Measurements from ENCODE around the gene UGT2B15.
"Not testable (repeated sequence)": the region's sequence is repeated elsewhere in the genome, so short reads cannot be mapped to it uniquely, and the experiment has no call there.

Gene UGT2B15

DNA sequence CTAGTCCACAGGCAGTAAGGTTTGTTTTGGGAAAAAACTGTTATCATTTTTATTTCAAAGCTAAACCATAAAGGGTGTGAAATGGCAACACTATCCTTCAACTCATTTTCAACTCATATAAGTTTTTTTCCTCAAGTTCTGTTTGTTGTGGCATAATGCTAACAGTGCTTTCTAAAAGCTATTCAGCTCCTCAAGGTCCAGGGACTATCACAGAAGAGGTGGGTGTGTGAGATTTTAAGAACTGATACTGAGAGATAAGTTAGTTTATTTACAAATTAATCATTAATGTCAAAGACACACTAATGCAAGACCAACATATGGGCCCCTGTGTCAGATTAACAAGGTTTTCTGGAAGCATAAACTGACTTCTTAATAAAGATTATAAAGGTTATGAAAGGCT is 11.8 kb downstream of the UGT2B15 start:
- H3K4me3 ChIP-seq (ENCODE audit: low read length): no peak overlapping the region
- TF ChIP-seq, protein P1, sequence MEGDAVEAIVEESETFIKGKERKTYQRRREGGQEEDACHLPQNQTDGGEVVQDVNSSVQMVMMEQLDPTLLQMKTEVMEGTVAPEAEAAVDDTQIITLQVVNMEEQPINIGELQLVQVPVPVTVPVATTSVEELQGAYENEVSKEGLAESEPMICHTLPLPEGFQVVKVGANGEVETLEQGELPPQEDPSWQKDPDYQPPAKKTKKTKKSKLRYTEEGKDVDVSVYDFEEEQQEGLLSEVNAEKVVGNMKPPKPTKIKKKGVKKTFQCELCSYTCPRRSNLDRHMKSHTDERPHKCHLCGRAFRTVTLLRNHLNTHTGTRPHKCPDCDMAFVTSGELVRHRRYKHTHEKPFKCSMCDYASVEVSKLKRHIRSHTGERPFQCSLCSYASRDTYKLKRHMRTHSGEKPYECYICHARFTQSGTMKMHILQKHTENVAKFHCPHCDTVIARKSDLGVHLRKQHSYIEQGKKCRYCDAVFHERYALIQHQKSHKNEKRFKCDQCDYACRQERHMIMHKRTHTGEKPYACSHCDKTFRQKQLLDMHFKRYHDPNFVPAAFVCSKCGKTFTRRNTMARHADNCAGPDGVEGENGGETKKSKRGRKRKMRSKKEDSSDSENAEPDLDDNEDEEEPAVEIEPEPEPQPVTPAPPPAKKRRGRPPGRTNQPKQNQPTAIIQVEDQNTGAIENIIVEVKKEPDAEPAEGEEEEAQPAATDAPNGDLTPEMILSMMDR (IDR thresholded peaks at IDR 0.05; ENCODE audit: insufficient read depth, low read depth, low read length, missing control alignments): no peak
- DNase-seq (ENCODE audit: low read depth): no peak

DNA sequence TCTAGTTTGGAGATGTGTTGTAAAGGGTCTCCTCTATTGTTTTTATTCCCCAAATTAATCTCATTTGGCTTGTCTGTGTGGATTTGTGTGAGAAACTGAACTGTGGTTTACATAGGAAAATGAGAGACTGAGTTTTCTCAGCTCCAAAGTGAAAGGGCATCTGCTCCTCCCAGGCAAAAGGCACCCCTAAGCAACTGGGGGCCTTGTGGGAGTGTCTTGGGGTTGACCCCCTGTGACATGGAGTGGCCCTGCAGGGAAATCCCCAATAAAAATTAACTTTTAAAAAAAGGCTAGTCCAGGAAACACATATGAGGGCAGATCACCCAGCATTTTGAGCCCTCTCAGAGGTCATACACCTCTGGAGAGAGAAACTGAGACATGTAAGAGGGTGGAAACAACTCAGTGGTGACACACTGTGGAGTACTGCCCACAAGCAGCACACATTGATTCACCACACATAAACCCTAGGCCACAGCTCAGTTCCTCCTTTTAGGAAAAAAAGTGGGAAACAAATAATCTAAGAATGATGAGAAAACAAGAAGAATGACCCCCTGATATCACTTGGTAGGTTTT is 13.3 kb downstream of the UGT2B15 start:
- DNase-seq (ENCODE audit: low read depth); H3K4me3 ChIP-seq (ENCODE audit: low read length): not testable (repeated sequence)

DNA sequence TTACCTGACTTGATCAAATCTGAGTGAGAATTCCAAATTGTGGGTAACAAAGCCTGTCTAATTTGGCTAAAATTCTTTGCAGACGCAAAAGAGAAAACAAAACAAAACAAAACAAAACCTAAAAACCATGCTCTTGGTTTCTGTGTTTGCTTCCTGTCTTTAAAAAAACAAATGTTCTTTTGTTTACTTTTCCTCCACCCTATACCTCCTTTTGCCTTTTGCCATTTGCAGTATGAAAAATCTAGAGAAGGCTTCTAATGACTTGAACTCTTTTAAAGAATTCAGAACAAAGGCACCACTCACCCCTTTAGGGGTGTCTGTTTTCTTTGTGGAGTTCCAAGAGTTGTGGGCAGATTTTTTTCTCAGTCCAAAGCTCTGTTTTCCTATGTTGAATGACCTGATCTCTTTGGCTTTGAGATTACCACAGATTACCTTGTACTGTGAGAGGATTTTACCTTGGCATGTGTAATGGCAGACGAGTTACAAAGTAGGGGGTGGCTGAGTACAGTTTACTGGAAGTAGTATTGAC is 13.9 kb downstream of the UGT2B15 start:
- not testable (repeated sequence) for DNase-seq (ENCODE audit: low read depth); H3K4me3 ChIP-seq (ENCODE audit: low read length)

DNA sequence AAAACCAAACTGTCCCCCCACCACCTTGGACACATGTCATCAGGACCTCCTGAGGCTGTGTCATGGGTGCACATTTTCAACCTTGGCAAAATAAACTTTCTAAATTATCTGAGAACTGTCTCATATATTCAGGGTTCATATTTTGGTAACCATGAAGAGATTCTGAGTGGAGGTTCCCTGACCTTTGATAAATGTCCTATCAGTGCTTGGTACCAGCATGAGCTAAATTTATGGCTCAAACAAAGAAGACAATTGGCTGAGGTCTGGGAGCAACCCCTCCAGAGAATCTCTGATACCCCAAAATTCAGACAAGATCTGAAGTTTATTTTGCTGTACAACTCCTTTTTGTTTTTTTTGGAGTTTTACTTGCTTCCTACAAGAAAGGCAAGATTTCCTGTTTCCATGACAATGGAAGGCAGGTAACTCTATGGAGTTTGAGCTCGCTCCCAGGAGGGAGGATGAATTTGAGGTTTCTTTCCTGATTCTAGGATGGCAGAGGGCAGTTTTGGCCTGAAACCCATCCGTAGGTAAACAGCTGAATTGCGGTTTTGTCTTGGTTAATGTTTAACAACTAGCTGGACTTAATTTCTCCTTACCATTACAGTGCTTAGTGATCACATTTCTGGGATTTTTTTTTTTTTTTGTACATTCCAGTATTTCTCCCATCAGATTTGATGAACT is 14.5 kb downstream of the UGT2B15 start:
- H3K4me3 ChIP-seq (ENCODE audit: low read length): no peak overlapping the region
- no peak for DNase-seq (ENCODE audit: low read depth)
- TF ChIP-seq, protein P1 (IDR thresholded peaks at IDR 0.05; ENCODE audit: insufficient read depth, low read depth, low read length, missing control alignments): no peak

DNA sequence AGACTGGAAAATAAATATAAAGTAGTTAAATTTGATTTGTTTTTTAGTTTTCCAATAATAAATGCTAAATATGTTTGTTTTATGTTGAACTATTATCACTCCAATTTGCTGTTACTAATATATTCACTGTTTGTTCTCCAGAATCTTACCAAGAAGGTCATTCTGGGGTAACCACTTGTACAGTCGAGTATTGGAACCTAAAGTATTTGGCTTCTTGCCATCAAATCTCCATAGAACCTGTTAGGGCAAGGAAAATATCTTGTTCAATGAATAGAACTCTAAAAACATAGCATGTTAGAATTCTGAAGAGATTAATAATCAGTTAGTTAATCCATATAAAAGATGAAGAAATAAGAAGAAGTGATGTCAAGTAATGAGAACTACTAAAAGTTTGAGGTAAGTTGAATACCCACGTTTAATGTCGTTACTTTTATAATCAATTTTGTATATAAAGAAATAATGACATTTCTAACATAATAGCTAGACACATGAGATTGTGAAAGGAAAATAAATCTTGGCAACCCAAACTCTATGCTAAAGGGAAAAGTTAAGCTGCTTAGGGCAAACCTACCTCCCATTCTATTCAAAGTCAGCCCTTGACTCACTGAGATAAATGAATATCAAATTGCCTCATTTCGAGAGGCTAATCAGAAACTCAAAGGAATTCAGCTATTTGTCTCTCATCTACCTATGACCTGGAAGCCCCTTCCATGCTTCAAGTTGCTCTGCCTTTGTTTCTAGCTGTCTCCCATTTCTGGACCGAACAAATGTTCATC is 15.3 kb downstream of the UGT2B15 start:
- TF ChIP-seq, protein P1 (IDR thresholded peaks at IDR 0.05; ENCODE audit: insufficient read depth, low read depth, low read length, missing control alignments): no peak
- peak; percentile 65 for DNase-seq (ENCODE audit: low read depth)
- H3K4me3 ChIP-seq (ENCODE audit: low read length): no peak overlapping the region

DNA sequence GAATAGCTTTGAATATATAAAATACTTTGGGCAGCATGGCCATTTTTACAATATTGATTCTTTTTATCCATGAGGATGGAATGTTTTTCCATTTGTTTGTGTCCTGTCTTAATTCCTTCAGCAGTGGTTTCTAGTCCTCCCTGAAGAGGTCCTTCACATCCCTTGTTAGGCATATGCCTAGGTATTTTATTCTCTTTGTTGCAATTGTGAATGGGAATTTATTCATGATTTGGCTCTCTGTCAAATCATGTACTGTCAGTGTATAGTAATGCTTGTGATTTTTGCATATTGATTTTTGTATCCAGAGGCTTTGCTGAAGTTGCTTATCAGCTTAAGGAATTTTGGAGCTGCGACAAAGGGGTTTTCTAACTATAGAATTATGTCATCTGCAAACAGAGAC is 18.5 kb downstream of the UGT2B15 start:
- no peak overlapping the region for H3K4me3 ChIP-seq (ENCODE audit: low read length)
- no peak for DNase-seq (ENCODE audit: low read depth)
- TF ChIP-seq, protein P1 (IDR thresholded peaks at IDR 0.05; ENCODE audit: insufficient read depth, low read depth, low read length, missing control alignments): no peak

DNA sequence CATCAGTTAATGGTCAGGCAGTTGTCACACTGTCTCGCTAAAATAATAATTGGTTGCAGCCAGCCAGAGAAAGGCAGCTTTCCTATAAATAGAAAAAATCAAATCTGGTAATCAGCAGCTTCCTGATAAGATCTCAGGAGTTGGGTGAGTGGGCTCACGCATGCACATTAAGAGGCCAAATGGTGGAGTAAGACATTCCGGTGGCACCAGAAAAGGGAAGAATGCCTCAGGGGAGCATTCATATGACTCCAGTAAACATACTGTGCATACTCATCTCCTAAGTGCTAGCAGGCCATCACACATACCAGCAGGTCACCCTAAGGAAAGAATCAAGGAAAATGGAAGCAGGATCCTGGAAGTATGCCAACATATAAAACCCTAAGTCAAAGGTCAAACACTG is 40.1 kb downstream of the UGT2B15 start:
- TF ChIP-seq, protein P1 (IDR thresholded peaks at IDR 0.05; ENCODE audit: insufficient read depth, low read depth, low read length, missing control alignments): no peak
- H3K4me3 ChIP-seq (ENCODE audit: low read length): no peak overlapping the region
- no peak for DNase-seq (ENCODE audit: low read depth)

DNA sequence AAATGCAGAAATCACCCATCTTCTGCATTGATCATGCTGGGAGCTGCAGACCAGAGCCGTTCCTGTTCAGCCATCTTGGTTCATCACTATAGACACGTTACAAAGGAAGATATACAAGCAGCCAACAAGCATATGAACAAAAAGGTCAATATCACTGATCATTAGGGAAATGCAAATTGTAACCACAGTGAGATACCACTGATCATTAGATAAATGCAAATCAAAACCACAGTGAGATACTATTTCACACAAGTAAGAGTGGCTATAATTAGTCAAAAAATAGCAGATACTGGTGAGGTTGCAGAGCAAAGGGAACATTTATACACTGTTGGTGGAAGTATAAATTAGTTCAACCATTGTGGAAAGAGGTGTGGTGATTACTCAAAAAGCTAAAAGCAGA is 47.7 kb downstream of the UGT2B15 start:
- not testable (repeated sequence) for DNase-seq (ENCODE audit: low read depth)

More for the DNA sequence above, 47.7 kb downstream of the UGT2B15 start:
- H3K4me3 ChIP-seq (ENCODE audit: low read length): not testable (repeated sequence)
